DOHH2 (cell line): ENCODE results near the gene MED8.

ENCODE experiments used
- H3F3A ChIP-seq: fragments of 200-600 bp; sonication (generic), shearing (Covaris generic); 2 replicates; pipeline ENCODE4 v1.6.0; 2016; ENCODE audit warnings: antibody characterized with exemption, mild to moderate bottlenecking; ENCODE audit not compliant: control insufficient read depth, insufficient read depth
- H3K27ac ChIP-seq: fragments of 200-600 bp; sonication (generic); 2 replicates; pipeline ENCODE4 v1.5.1; 2014; ENCODE audit warnings: low read depth, mild to moderate bottlenecking, low read length, moderate library complexity
- H3K27me3 ChIP-seq: fragments of 200-600 bp; sonication (generic); 2 replicates; pipeline ENCODE4 v1.6.1; 2014; ENCODE audit warnings: mild to moderate bottlenecking, low read length, mixed read lengths; ENCODE audit not compliant: control insufficient read depth
- H3K36me3 ChIP-seq: fragments of 200-600 bp; sonication (generic); 2 replicates; pipeline ENCODE4 v1.6.1; 2014; ENCODE audit warnings: mild to moderate bottlenecking, low read length, moderate library complexity, mixed read lengths; ENCODE audit not compliant: control insufficient read depth
- H3K4me1 ChIP-seq: fragments of 200-600 bp; sonication (generic); 2 replicates; pipeline ENCODE4 v1.6.1; 2014; ENCODE audit warnings: mild to moderate bottlenecking, low read length, mixed read lengths; ENCODE audit not compliant: control insufficient read depth
- H3K4me2 ChIP-seq: fragments of 200-600 bp; sonication (generic); 2 replicates; pipeline ENCODE4 v1.6.0; 2014; ENCODE audit warnings: mild to moderate bottlenecking, low read length, moderate library complexity
- H3K4me3 ChIP-seq: fragments of 200-600 bp; sonication (generic); 2 replicates; pipeline ENCODE4 v1.5.1; 2014; ENCODE audit warnings: mild to moderate bottlenecking, low read length, mixed read lengths
- H3K79me2 ChIP-seq: fragments of 200-600 bp; sonication (generic); 2 replicates; pipeline ENCODE4 v1.6.1; 2014; ENCODE audit warnings: mild to moderate bottlenecking, low read length, mixed read lengths; ENCODE audit not compliant: control insufficient read depth
- H3K9me2 ChIP-seq: fragments of 200-600 bp; sonication (generic); replicated peaks from 2 replicates; pipeline ENCODE4 v1.6.1; 2014; ENCODE audit warnings: mild to moderate bottlenecking, low read length, mixed read lengths; ENCODE audit not compliant: control insufficient read depth
- H3K9me3 ChIP-seq: fragments of 200-600 bp; sonication (generic); 2 replicates; pipeline ENCODE4 v1.6.1; 2014; ENCODE audit warnings: antibody characterized with exemption, low read length, mixed read lengths; ENCODE audit not compliant: control insufficient read depth, insufficient read depth
- H4K20me1 ChIP-seq: fragments of 200-600 bp; sonication (generic); 2 replicates; pipeline ENCODE4 v1.6.0; 2014; ENCODE audit warnings: low read depth, mild to moderate bottlenecking, antibody characterized with exemption, low read length, moderate library complexity; ENCODE audit not compliant: control insufficient read depth, insufficient read depth
- CTCF ChIP-seq: fragments of 200-600 bp; sonication (generic); IDR thresholded peaks from one replicate; pipeline ENCODE4 v1.5.1; 2014; ENCODE audit warnings: antibody characterized with exemption, mild to moderate bottlenecking, low read depth, low read length; ENCODE audit not compliant: poor library complexity, severe bottlenecking
- EZH2phosphoT487 ChIP-seq: fragments of 200-600 bp; sonication (generic); IDR thresholded peaks from 2 replicates; pipeline ENCODE4 v1.6.1; 2017; ENCODE audit warnings: borderline replicate concordance, mild to moderate bottlenecking, antibody characterized with exemption, low read length, moderate library complexity, mixed read lengths

The MED8 gene

GRCh38 chr1:43389326-43390313 is at the start of gene MED8, which contains the start of gene SZT2:
Gene MED8, minus strand, starts transcription at chr1:43389800. Its CDS starts 36 bp downstream, at chr1:43389764.
Gene SZT2, plus strand, starts transcription at chr1:43389899. Its CDS starts 70 bp downstream, at chr1:43389969.
- TF ChIP-seq EZH2phosphoT487 (no peak), CTCF (no peak)
- Histone ChIP-seq H3K4me3 (peak within 1 kb of the TSS; percentile 93), H3K9me2 (no peaks in the 10 kb centered on the region), H3K36me3 (peaks cover 38% of the 10 kb centered on the region), H3K79me2 (peaks cover 47% of the 10 kb centered on the region), H3K4me2 (peak within 1 kb of the TSS; percentile 75), H4K20me1 (no peaks in the 10 kb centered on the region), H3K27ac (peak within 1 kb of the TSS; percentile 18; the same call in 1 of the 2 replicates), H3K9me3 (no peaks in the 10 kb centered on the region), H3K27me3 (no peaks in the 10 kb centered on the region), H3F3A (no peaks in the 10 kb centered on the region), H3K4me1 (peaks cover 21% of the 10 kb centered on the region)

GRCh38 chr1:43438953-43439581 is 49.5 kb upstream of the MED8 start:
- no peaks in the 10 kb centered on the region for H4K20me1 ChIP-seq
- H3K9me3 ChIP-seq, result no peaks in the 10 kb centered on the region
- H3K4me3 ChIP-seq, result no peak overlapping the region
- H3K27ac ChIP-seq, result no peak overlapping the region
- H3K36me3 ChIP-seq, result peaks cover 18% of the 10 kb centered on the region
- no peak overlapping the region for H3K4me2 ChIP-seq
- H3K79me2 ChIP-seq, result no peaks in the 10 kb centered on the region
- H3F3A ChIP-seq, result no peaks in the 10 kb centered on the region
- no peaks in the 10 kb centered on the region for H3K9me2 ChIP-seq
- H3K27me3 ChIP-seq, result no peaks in the 10 kb centered on the region
- H3K4me1 ChIP-seq, result no peaks in the 10 kb centered on the region
- no peak for TF ChIP-seq CTCF
- TF ChIP-seq EZH2phosphoT487, result no peak

GRCh38 chr1:43438576-43438952 is 49.0 kb upstream of the MED8 start:
- no peaks in the 10 kb centered on the region for H4K20me1 ChIP-seq
- no peaks in the 10 kb centered on the region for H3K4me1 ChIP-seq
- H3K9me3 ChIP-seq, result no peaks in the 10 kb centered on the region
- no peaks in the 10 kb centered on the region for H3K27me3 ChIP-seq
- peaks cover 20% of the 10 kb centered on the region for H3K36me3 ChIP-seq
- H3K27ac ChIP-seq, result no peak overlapping the region
- no peak overlapping the region for H3K4me3 ChIP-seq
- TF ChIP-seq EZH2phosphoT487 (no peak), CTCF (no peak)
- no peaks in the 10 kb centered on the region for H3F3A ChIP-seq
- H3K79me2 ChIP-seq, result no peaks in the 10 kb centered on the region
- no peaks in the 10 kb centered on the region for H3K9me2 ChIP-seq
- H3K4me2 ChIP-seq, result no peak overlapping the region
